ENCODE data around the gene TMEM9. TPM values are rescaled to one million over a fixed set of nuclear protein-coding genes. Genes with fewer than 3 reads are reported as not detected.

TMEM9 gene
- total and polyA plus RNA-seq, 9 of the 15 experiments (the other 6 are each of a cell fraction or from before 2014, with no cell fraction given), result 30.4 to 107 (median 67.6) TPM

DNA sequence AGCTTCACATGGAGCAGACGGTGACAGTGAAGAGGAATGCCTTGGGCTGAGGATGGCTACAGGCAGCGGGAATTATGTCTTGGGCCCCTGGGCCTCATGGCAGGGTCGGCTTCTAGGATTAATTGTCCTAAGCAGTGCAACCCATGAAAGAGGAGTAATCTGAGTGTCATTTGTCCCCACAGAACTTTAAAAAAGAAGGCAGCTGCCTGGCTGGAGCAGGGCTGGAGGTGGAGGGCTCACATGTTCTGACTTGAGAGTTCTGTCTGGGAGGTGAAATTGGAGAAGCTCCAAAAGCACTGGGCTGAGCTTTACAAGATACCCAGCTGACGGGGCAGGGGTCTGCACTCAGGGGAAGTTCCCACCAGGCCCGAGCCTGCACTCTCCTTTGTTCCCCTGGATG lies 64.7 kb downstream of the TMEM9 start:
- H3K4me2 ChIP-seq (ENCODE audit: insufficient read depth, low read length), result no peak overlapping the region
- H3K9me3 ChIP-seq (replicated peaks; ENCODE audit: control insufficient read depth, insufficient read depth, low read depth, low read length), result no peaks in the 10 kb centered on the region
- no peak overlapping the region for H3K27ac ChIP-seq (ENCODE audit: extremely low read depth, low read depth, low read length)
- peaks cover 53 to 80% of the 10 kb centered on the region in 2 experiments for H3K27me3 ChIP-seq (ENCODE audit: control insufficient read depth in 2 of 2, insufficient read depth in 2 of 2, low read length in 2 of 2)
- ATAC-seq, result no peak
- CTCF ChIA-PET (ENCODE audit: low intra/inter-chr PET ratio), result no interaction called here
- no peak for TF ChIP-seq CBX1 (IDR thresholded peaks at IDR 0.05; ENCODE audit: low read depth)
- no peak for TF ChIP-seq SMAD4 (CRISPR knock-in tag; conservative IDR thresholded peaks at IDR 0.05)
- no peak for TF ChIP-seq KAT8 (IDR thresholded peaks at IDR 0.05; ENCODE audit: low read depth)
- TF ChIP-seq, protein P1, sequence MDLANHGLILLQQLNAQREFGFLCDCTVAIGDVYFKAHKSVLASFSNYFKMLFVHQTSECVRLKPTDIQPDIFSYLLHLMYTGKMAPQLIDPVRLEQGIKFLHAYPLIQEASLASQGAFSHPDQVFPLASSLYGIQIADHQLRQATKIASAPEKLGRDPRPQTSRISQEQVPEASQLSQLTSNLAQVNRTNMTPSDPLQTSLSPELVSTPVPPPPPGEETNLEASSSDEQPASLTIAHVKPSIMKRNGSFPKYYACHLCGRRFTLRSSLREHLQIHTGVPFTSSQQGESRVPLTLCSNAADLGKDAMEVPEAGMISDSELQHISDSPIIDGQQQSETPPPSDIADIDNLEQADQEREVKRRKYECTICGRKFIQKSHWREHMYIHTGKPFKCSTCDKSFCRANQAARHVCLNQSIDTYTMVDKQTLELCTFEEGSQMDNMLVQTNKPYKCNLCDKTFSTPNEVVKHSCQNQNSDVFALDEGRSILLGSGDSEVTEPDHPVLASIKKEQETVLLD (IDR thresholded peaks at IDR 0.05), result no peak
- no peak for TF ChIP-seq HCFC1 (IDR thresholded peaks at IDR 0.05; ENCODE audit: low read depth, low read length)
- TF ChIP-seq PHB (CRISPR knock-in tag; IDR thresholded peaks at IDR 0.05), result no peak
- TF ChIP-seq HMG20A (CRISPR knock-in tag; conservative IDR thresholded peaks at IDR 0.05), result no peak
- TF ChIP-seq, protein P2, sequence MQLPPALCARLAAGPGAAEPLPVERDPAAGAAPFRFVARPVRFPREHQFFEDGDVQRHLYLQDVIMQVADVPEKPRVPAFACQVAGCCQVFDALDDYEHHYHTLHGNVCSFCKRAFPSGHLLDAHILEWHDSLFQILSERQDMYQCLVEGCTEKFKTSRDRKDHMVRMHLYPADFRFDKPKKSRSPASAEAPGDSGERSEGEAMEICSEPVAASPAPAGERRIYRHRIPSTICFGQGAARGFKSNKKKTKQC (CRISPR knock-in tag; IDR thresholded peaks at IDR 0.05), result no peak
- no peak for TF ChIP-seq CBFA2T3 (IDR thresholded peaks at IDR 0.05)
- TF ChIP-seq CTBP1 (IDR thresholded peaks at IDR 0.05; ENCODE audit: borderline replicate concordance), result no peak
- in situ Hi-C loops (cut with MboI) (no loop called here), intact Hi-C loops (cut with micrococcal nuclease) (loop anchor here (5.0 to 10.0 kb wide), 2 partner anchors 95 to 273 kb away; no protein-coding TSS in a partner anchor)
- H3K4me3 ChIP-seq, result no peak overlapping the region
- no peak for DNase-seq (ENCODE audit: extremely low read depth in 1 of 4, low spot score in 3 of 4)
- H4K20me1 ChIP-seq (replicated peaks; ENCODE audit: control insufficient read depth, insufficient read depth, low read length), result peaks cover 6% of the 10 kb centered on the region
- H3K9me1 ChIP-seq (ENCODE audit: control insufficient read depth, insufficient read depth, low read length), result no peaks in the 10 kb centered on the region
- H3K36me3 ChIP-seq (ENCODE audit: control insufficient read depth, insufficient read depth, low read length), result no peaks in the 10 kb centered on the region
- no TSS peak for BruUV-seq (replicated peaks)
- POLR2A ChIA-PET, result no interaction called here
- H3K9ac ChIP-seq (ENCODE audit: insufficient read depth in 1 of 2, low read depth in 2 of 2, low read length in 2 of 2), result no peak overlapping the region
- no peak overlapping the region for H2AFZ ChIP-seq (ENCODE audit: low read depth, low read length)
- 0% methylated on average over 5 of the region's 5 CpGs for WGBS (ENCODE audit: insufficient coverage, low coverage, missing lambda C conversion rate)
- H3K4me1 ChIP-seq (replicated peaks in 1 of 2; ENCODE audit: control insufficient read depth in 2 of 2, insufficient read depth in 2 of 2, low read length in 2 of 2), result no peaks in the 10 kb centered on the region
- FAIRE-seq, result no peak
- H3K79me2 ChIP-seq (ENCODE audit: control insufficient read depth, insufficient read depth, low read length), result no peaks in the 10 kb centered on the region

All from K562 (cell line).